ENCODE data around the gene ARMH4. TPM values are rescaled to one million over a fixed set of nuclear protein-coding genes. Genes with fewer than 3 reads are reported as not detected.

ARMH4 gene
- total RNA-seq = 0.07 TPM in 1 of 2 replicates, not detected in the other

DNA sequence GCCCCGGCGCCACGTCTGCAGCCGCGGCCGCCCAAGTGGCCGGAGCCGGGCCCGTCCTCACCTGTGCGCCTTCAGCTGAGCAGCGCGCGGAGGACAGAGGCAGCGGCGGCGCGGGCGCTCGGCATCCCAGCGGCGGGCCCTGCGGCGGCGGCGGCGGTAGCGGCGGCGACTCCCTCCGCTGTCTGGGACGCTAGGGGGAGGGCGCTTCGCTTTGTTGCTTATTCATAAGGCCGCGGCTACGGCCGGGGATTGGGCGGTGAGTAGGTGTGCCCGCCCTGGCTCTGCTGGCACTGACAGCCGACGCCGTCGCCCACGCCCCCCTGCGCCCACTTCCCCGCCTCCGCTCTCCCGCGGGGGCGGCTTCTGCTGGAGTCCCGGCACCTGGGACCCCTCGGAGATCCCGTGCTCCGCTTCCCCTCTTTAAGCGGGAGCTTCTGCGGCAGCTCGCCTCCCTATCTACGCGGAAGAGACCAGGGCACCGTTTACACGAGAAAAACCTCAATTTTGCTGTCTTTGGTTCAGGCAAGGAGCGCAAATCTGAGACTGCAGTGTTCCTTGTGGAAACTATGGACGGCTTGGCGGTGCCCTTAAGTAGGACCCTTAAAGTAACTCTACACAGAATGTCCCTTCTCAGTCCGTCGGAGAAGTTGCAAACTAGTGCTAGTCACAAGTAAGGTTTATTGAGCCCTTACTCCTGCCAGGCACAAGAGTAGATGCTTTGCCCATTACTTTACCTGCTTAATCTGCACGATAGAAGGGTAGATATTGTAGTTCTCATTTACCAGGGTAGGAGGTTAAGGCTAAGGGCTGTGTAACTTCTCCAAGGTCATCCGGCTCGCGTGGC lies at the start of gene ARMH4:
Gene ARMH4, minus strand, starts transcription at position 200 of the 844 bp plus-strand sequence. CDS start 12,855 bp downstream, outside the sequence.

GRCh38 chr14:58199726-58200479 lies 47.9 kb upstream of the ARMH4 start, which contains the start of gene ACTR10:
TSS of gene ACTR10 (plus strand) at chr14:58200149. CDS start at chr14:58200218, 69 bp downstream.

Other genes starting within 250 kb of the ARMH4 start
- 40.6 and 54.6 TPM in 2 replicates for gene ACTR10, start 47.9 kb upstream of the ARMH4 start, total RNA-seq
- gene PSMA3, start 92.6 kb upstream of the ARMH4 start, total RNA-seq = 133 and 153 TPM in 2 replicates
- gene ARID4A, start 146.3 kb upstream of the ARMH4 start, total RNA-seq = 3.6 and 5.0 TPM in 2 replicates
- not detected in 2 replicates for gene TOMM20L, start 243.7 kb upstream of the ARMH4 start, total RNA-seq

All from airway epithelial cell (primary cell).